ENCODE measurements around the gene POC1A. TPM values are rescaled to one million over a fixed set of nuclear protein-coding genes. Genes with fewer than 3 reads are reported as not detected.

The POC1A gene
- polyA plus RNA-seq, 1 donor from 2014 or later, result 1.3 TPM

DNA sequence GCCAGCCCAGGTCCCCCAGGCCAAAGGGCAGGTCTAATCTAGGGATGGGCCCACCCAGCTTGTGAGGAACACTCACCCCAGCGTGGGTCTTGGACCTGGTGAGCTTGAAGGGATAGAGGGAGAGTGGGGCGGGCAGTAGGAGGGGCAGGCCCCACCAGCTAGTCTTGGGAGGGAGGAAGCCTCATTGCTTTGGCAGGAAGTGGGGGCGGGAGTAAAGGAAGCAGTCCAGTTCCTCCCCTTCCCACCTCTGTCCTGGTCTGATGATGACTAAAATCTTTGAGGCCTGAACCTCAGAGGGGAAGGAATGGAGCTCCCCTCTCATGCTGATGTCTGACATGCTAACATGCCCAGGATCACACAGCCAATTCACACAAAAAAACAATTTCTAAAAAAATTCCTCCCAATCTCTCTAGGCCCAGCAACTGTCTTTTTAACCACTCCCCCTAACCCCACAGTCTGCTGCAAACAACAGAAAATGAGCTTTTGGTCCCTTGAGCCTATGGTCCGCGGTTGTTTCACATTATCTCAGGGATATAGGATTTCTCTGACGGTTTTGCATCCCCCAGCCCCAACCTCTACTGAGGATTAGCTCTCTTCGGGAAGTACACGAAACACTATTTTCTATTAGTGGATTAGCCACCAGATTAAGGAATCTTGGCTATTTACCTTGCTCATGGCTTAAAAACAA lies 67.1 kb downstream of the POC1A start:
- Histone ChIP-seq H3K4me2 (ENCODE audit: low read length) (no peak overlapping the region), H3K9me2 (ENCODE audit: insufficient read depth, low read length) (no peaks in the 10 kb centered on the region), H3K4me3 (ENCODE audit: low read length) (no peak overlapping the region), H3K9ac (ENCODE audit: low read length) (no peak overlapping the region), H3K27ac (ENCODE audit: low read length) (no peak overlapping the region), H3K36me3 (ENCODE audit: insufficient read depth, low read length) (no peaks in the 10 kb centered on the region), H3K9me3 (ENCODE audit: low read length) (no peaks in the 10 kb centered on the region), H4K20me1 (ENCODE audit: insufficient read depth) (no peaks in the 10 kb centered on the region), H3K27me3 (ENCODE audit: insufficient read depth, low read depth, low read length) (no peaks in the 10 kb centered on the region), H3F3A (ENCODE audit: insufficient read depth, low read length, poor library complexity, severe bottlenecking) (no peaks in the 10 kb centered on the region), H3K79me2 (replicated peaks; ENCODE audit: insufficient read depth, low read length) (no peaks in the 10 kb centered on the region), H2AFZ (ENCODE audit: low read depth, low read length) (no peak overlapping the region)
- TF ChIP-seq SMC3 (conservative IDR thresholded peaks at IDR 0.05; ENCODE audit: poor library complexity) (no peak), TAF1 (IDR thresholded peaks at IDR 0.05; ENCODE audit: low read depth) (no peak), EP300 (conservative IDR thresholded peaks at IDR 0.05; ENCODE audit: poor library complexity, severe bottlenecking) (no peak), EZH2 (IDR thresholded peaks at IDR 0.05; ENCODE audit: borderline replicate concordance, insufficient read depth, low read length, poor library complexity, severe bottlenecking) (no peak), RAD21 (conservative IDR thresholded peaks at IDR 0.05) (no peak), MXI1 (conservative IDR thresholded peaks at IDR 0.05; ENCODE audit: poor library complexity, severe bottlenecking) (no peak), POLR2AphosphoS5 (IDR thresholded peaks at IDR 0.05) (no peak)
- TF ChIP-seq, protein P1, sequence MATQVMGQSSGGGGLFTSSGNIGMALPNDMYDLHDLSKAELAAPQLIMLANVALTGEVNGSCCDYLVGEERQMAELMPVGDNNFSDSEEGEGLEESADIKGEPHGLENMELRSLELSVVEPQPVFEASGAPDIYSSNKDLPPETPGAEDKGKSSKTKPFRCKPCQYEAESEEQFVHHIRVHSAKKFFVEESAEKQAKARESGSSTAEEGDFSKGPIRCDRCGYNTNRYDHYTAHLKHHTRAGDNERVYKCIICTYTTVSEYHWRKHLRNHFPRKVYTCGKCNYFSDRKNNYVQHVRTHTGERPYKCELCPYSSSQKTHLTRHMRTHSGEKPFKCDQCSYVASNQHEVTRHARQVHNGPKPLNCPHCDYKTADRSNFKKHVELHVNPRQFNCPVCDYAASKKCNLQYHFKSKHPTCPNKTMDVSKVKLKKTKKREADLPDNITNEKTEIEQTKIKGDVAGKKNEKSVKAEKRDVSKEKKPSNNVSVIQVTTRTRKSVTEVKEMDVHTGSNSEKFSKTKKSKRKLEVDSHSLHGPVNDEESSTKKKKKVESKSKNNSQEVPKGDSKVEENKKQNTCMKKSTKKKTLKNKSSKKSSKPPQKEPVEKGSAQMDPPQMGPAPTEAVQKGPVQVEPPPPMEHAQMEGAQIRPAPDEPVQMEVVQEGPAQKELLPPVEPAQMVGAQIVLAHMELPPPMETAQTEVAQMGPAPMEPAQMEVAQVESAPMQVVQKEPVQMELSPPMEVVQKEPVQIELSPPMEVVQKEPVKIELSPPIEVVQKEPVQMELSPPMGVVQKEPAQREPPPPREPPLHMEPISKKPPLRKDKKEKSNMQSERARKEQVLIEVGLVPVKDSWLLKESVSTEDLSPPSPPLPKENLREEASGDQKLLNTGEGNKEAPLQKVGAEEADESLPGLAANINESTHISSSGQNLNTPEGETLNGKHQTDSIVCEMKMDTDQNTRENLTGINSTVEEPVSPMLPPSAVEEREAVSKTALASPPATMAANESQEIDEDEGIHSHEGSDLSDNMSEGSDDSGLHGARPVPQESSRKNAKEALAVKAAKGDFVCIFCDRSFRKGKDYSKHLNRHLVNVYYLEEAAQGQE (IDR thresholded peaks at IDR 0.05; ENCODE audit: borderline replicate concordance), result no peak
- TF ChIP-seq, protein P2, sequence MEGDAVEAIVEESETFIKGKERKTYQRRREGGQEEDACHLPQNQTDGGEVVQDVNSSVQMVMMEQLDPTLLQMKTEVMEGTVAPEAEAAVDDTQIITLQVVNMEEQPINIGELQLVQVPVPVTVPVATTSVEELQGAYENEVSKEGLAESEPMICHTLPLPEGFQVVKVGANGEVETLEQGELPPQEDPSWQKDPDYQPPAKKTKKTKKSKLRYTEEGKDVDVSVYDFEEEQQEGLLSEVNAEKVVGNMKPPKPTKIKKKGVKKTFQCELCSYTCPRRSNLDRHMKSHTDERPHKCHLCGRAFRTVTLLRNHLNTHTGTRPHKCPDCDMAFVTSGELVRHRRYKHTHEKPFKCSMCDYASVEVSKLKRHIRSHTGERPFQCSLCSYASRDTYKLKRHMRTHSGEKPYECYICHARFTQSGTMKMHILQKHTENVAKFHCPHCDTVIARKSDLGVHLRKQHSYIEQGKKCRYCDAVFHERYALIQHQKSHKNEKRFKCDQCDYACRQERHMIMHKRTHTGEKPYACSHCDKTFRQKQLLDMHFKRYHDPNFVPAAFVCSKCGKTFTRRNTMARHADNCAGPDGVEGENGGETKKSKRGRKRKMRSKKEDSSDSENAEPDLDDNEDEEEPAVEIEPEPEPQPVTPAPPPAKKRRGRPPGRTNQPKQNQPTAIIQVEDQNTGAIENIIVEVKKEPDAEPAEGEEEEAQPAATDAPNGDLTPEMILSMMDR (IDR thresholded peaks at IDR 0.05; ENCODE audit: poor library complexity, severe bottlenecking), result no peak

DNA sequence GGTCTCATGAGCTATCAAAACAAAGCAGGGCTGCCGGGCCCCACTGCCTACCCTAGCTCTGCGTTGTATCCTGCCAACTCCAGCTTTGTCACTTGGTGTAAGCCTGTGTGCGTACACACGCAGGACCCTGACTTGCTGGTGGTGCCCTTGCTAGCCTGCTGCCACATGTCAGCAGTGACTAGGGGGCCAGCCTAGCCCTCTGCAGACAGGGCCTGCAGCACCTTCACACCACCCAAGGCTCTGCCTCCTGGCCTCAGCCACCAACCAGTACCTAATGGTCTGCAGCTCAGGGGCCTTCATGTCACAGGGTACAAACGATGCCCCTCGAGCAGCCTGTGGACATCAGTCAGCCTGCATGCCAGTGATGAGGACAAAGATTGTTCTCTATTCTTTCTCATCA lies 67.8 kb downstream of the POC1A start:
- TF ChIP-seq RAD21 (conservative IDR thresholded peaks at IDR 0.05) (no peak), MXI1 (conservative IDR thresholded peaks at IDR 0.05; ENCODE audit: poor library complexity, severe bottlenecking) (no peak), SMC3 (conservative IDR thresholded peaks at IDR 0.05; ENCODE audit: poor library complexity) (no peak), POLR2AphosphoS5 (IDR thresholded peaks at IDR 0.05) (no peak), EZH2 (IDR thresholded peaks at IDR 0.05; ENCODE audit: borderline replicate concordance, insufficient read depth, low read length, poor library complexity, severe bottlenecking) (no peak), EP300 (conservative IDR thresholded peaks at IDR 0.05; ENCODE audit: poor library complexity, severe bottlenecking) (no peak), TAF1 (IDR thresholded peaks at IDR 0.05; ENCODE audit: low read depth) (no peak)
- TF ChIP-seq, protein P1 (IDR thresholded peaks at IDR 0.05; ENCODE audit: borderline replicate concordance), result no peak
- TF ChIP-seq, protein P2 (IDR thresholded peaks at IDR 0.05; ENCODE audit: poor library complexity, severe bottlenecking), result no peak
- Histone ChIP-seq H3K79me2 (replicated peaks; ENCODE audit: insufficient read depth, low read length) (no peaks in the 10 kb centered on the region), H3K9me2 (ENCODE audit: insufficient read depth, low read length) (no peaks in the 10 kb centered on the region), H3K9ac (ENCODE audit: low read length) (no peak overlapping the region), H3F3A (ENCODE audit: insufficient read depth, low read length, poor library complexity, severe bottlenecking) (no peaks in the 10 kb centered on the region), H3K36me3 (ENCODE audit: insufficient read depth, low read length) (no peaks in the 10 kb centered on the region), H3K27me3 (ENCODE audit: insufficient read depth, low read depth, low read length) (no peaks in the 10 kb centered on the region), H3K9me3 (ENCODE audit: low read length) (no peaks in the 10 kb centered on the region), H3K4me2 (ENCODE audit: low read length) (no peak overlapping the region), H3K4me3 (ENCODE audit: low read length) (no peak overlapping the region), H3K27ac (ENCODE audit: low read length) (no peak overlapping the region), H2AFZ (ENCODE audit: low read depth, low read length) (no peak overlapping the region), H4K20me1 (ENCODE audit: insufficient read depth) (no peaks in the 10 kb centered on the region)

Data from neural cell (in vitro differentiated cells).